Natural killer cell treated with Interleukin-12 subunit alpha and Interleukin-12 subunit beta and Interleukin-15 and Interleukin-18, amount 100 ng/mL, for 72 hours (primary cell): Measurements from ENCODE around the gene DNAI4. TPM values are rescaled to one million over a fixed set of nuclear protein-coding genes. Genes with fewer than 3 reads are reported as not detected.

Experiments
- total RNA-seq, 2 donors: library from RNA; stranded (reverse); gene quantifications; one replicate each; pipeline ENCODE4 v1.2.3, GENCODE V29; 2022

The DNAI4 gene
- total RNA-seq, 2 donors from 2014 or later: 0.73 to 0.76 TPM

Other genes starting within 250 kb of the DNAI4 start
- not detected for gene DYNLT5, start 172.4 kb downstream of the DNAI4 start, total RNA-seq
- gene INSL5, start 123.6 kb downstream of the DNAI4 start, total RNA-seq: not detected
- gene MIER1, start 134 bp upstream of the DNAI4 start, total RNA-seq: 10 to 100 TPM; 50.0 to 67.5 TPM
- 10 to 100 TPM; 26.6 to 28.2 TPM for gene SLC35D1, start 129.3 kb upstream of the DNAI4 start, total RNA-seq
- gene C1orf141, start 210.1 kb upstream of the DNAI4 start, total RNA-seq: under 1 TPM in 1 of 2 donors, not detected in 1; 0.07 TPM
- 1 to 10 TPM; 7.4 to 8.3 TPM for gene IL23R, start 241.6 kb upstream of the DNAI4 start, total RNA-seq